Activated CD8-positive, alpha-beta T cell treated with anti-CD3 and anti-CD28 coated beads for 36 hours (primary cell): Measurements from ENCODE around the gene INTS15. TPM values are rescaled to one million over a fixed set of nuclear protein-coding genes. Genes with fewer than 3 reads are reported as not detected.
"Not testable (repeated sequence)": the region's sequence is repeated elsewhere in the genome, so short reads cannot be mapped to it uniquely, and the experiment has no call there.

Source experiments
- ATAC-seq: fragments of 200-7000 bp; cut with Tn5 transposase; one replicate; pipeline ENCODE4 v1.10.0; 2021; ENCODE audit warnings: mild to moderate bottlenecking, moderate library complexity
- CTCF ChIA-PET: fragments of 350-600 bp; sonication (Branson Sonifier 250); formaldehyde crosslinking; loops from one replicate; lab custom pipeline; 2021; ENCODE audit warnings: antibody characterized with exemption; lab: Charles Lee
- POLR2A ChIA-PET: fragments of 350-600 bp; sonication (Branson Sonifier 250); formaldehyde crosslinking; loops from one replicate; lab custom pipeline; 2021; ENCODE audit warnings: antibody characterized with exemption; lab: Charles Lee
- DNase-seq: peaks from one replicate; pipeline ENCODE4 v3.0.0-alpha.2; 2020
- H3K27ac Mint-ChIP-seq: one replicate; pipeline ENCODE4 v1.8.0; 2021; ENCODE audit warnings: mild to moderate bottlenecking, mixed read lengths
- H3K27me3 Mint-ChIP-seq: one replicate; pipeline ENCODE4 v1.8.0; 2021; ENCODE audit warnings: mixed read lengths
- H3K36me3 Mint-ChIP-seq: one replicate; pipeline ENCODE4 v1.8.0; 2021; ENCODE audit warnings: low read depth, mixed read lengths
- H3K4me1 Mint-ChIP-seq: one replicate; pipeline ENCODE4 v1.8.0; 2021; ENCODE audit warnings: low read depth, mixed read lengths
- H3K4me3 Mint-ChIP-seq: one replicate; pipeline ENCODE4 v1.8.0; 2021; ENCODE audit warnings: mild to moderate bottlenecking, moderate library complexity, mixed read lengths
- H3K9me3 Mint-ChIP-seq: one replicate; pipeline ENCODE4 v1.8.0; 2021; ENCODE audit warnings: mixed read lengths
- intact Hi-C: fragments of 100-400 bp; cut with micrococcal nuclease; formaldehyde crosslinking; loops from one replicate; pipeline ENCODE4 v1.10.0; 2022
- total RNA-seq, 2 experiments: library from RNA; stranded (reverse); gene quantifications; one replicate each; pipeline ENCODE4 v1.2.3, GENCODE V29; 2021
- TF ChIP-seq, protein P1 (sequence below): fragments of 200-600 bp; IDR thresholded peaks from one replicate; pipeline ENCODE4 v1.8.0; 2022; ENCODE audit warnings: antibody characterized with exemption, mild to moderate bottlenecking

The INTS15 gene
- total RNA-seq, 2 experiments from 2014 or later: 26.8 to 29.8 TPM

DNA sequence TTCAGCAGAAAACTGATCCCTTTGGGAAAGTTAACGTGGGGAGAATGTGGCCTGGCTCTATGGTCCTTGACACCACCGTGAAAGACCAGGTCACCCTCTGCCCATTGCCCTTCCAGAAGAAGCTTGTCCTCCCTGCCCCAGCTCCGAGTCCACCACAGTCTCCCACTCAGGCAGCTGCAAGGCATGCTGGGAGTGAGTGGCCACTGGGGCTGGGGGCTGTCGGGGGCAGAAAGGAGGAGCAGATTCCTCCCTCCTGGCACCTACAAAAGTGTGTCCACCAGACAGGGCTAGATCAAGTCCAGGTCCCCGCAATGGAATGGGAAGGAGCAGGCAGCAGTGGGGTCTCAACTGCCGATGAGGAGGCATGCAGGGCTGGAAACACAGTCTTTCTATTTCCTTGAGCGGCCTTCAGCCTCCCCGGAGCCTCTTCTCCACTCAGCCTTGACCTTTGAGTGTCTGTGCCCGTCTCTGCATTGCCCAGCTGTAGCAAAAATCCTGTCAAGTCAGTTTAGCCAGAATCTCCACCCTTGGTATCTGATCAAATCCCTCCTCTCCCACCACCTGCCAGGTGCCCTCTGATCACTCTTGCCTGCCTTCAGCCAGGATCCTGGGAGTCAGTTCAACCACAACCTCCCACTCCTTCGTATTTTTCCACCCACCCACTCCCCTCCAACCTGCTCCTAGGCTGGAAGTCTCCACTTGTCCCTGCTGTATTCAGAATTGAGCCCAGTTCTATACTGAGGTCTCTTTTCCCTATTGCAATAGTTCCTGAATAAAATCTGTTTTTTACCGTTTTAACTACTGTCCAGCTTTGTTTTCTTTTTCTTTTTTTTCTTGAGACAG, 40.4 kb downstream of the INTS15 start:
- ATAC-seq: no peak
- POLR2A ChIA-PET: no interaction called here
- CTCF ChIA-PET: interaction anchor here (1.0 kb wide), 1 partner anchor 40 kb away, joined by 3 read pairs; the partner anchor contains the start of gene INTS15
- H3K27ac Mint-ChIP-seq: no peak overlapping the region
- no peaks in the 10 kb centered on the region for H3K4me1 Mint-ChIP-seq
- H3K4me3 Mint-ChIP-seq: no peak overlapping the region
- H3K36me3 Mint-ChIP-seq: no peaks in the 10 kb centered on the region
- no peaks in the 10 kb centered on the region for H3K27me3 Mint-ChIP-seq
- TF ChIP-seq, protein P1, sequence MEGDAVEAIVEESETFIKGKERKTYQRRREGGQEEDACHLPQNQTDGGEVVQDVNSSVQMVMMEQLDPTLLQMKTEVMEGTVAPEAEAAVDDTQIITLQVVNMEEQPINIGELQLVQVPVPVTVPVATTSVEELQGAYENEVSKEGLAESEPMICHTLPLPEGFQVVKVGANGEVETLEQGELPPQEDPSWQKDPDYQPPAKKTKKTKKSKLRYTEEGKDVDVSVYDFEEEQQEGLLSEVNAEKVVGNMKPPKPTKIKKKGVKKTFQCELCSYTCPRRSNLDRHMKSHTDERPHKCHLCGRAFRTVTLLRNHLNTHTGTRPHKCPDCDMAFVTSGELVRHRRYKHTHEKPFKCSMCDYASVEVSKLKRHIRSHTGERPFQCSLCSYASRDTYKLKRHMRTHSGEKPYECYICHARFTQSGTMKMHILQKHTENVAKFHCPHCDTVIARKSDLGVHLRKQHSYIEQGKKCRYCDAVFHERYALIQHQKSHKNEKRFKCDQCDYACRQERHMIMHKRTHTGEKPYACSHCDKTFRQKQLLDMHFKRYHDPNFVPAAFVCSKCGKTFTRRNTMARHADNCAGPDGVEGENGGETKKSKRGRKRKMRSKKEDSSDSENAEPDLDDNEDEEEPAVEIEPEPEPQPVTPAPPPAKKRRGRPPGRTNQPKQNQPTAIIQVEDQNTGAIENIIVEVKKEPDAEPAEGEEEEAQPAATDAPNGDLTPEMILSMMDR: no peak
- intact Hi-C loops: no loop called here
- DNase-seq: no peak
- peaks cover 2% of the 10 kb centered on the region for H3K9me3 Mint-ChIP-seq

DNA sequence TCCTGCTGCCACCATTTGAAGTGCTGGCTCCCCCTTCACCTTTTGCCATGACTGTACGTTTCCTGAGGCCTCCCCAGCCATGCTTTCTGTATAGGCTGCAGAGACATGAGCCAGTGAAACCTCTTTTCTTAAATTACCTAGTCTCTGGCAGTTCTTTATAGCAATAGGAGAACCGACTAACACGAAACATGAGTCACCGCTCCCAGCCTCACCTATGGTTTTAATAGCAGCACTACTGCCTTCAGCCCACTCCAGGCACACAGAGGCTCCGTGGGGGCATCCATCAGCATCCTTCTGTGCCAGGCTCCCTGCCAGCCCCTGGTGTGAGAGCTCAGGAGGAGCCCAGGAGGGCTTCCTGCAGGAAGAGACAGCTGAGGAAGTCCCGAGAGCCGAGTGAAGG, 41.8 kb downstream of the INTS15 start:
- ATAC-seq (peak; percentile 34), DNase-seq (no peak)
- CTCF ChIA-PET: no interaction called here
- no peak overlapping the region for H3K4me3 Mint-ChIP-seq
- no peaks in the 10 kb centered on the region for H3K27me3 Mint-ChIP-seq
- intact Hi-C loops: no loop called here
- no peaks in the 10 kb centered on the region for H3K36me3 Mint-ChIP-seq
- H3K4me1 Mint-ChIP-seq: no peaks in the 10 kb centered on the region
- TF ChIP-seq, protein P1: no peak
- no peak overlapping the region for H3K27ac Mint-ChIP-seq
- peaks cover 3% of the 10 kb centered on the region for H3K9me3 Mint-ChIP-seq
- POLR2A ChIA-PET: no interaction called here

DNA sequence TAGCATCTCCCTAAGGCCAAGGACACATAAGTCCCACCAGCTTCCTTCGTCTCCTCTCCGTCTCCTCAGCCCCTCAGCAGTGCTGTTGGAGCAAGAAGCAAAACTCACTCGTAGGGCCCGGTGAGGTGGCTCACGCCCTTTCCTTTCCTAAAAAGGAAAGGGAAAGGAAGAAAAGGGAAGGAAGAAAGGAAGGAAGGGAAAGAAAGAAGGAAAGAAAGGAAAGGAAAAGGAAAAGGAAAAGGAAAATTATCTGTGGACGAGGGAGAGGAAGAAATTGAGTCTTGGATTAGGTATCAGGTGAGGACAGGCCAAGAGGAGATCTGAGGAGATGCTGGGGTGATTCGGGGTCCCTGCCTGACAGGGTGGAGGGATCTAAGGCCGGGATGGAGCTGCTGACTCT, 44.2 kb downstream of the INTS15 start:
- H3K4me1 Mint-ChIP-seq: peaks cover 11% of the 10 kb centered on the region
- ATAC-seq (no peak), DNase-seq (no peak)
- H3K9me3 Mint-ChIP-seq: peaks cover 3% of the 10 kb centered on the region
- no peaks in the 10 kb centered on the region for H3K27me3 Mint-ChIP-seq
- TF ChIP-seq, protein P1: no peak
- H3K36me3 Mint-ChIP-seq: peaks cover 7% of the 10 kb centered on the region
- no peak overlapping the region for H3K4me3 Mint-ChIP-seq
- ChIA-PET POLR2A (no interaction called here), CTCF (interaction anchor here (1.2 kb wide), 1 partner anchor 118 kb away, joined by 3 read pairs; no protein-coding TSS in a partner anchor)
- no peak overlapping the region for H3K27ac Mint-ChIP-seq
- intact Hi-C loops: no loop called here

DNA sequence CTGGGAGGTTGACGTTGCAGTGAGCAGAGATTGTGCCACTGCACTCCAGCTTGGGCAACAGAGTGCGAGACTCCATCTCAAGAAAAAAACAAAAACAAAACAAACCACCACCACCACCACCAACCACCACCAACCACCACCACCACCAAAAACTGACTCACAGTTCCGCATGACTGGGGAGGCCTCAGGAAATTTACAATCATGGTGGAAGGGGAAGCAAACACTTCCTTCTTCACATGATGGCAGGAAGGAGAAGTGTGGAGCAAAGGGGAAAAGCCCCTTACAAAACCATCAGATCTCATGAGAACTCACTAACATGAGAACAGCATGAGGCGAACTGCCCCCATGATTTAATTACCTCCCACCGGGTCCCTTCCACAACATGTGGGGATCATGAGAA, 45.1 kb downstream of the INTS15 start:
- ATAC-seq, DNase-seq, H3K27ac Mint-ChIP-seq, CTCF ChIA-PET, H3K27me3 Mint-ChIP-seq, H3K9me3 Mint-ChIP-seq, intact Hi-C loops, H3K4me3 Mint-ChIP-seq, POLR2A ChIA-PET: not testable (repeated sequence)
- Mint-ChIP-seq H3K36me3 (peaks cover 16% of the 10 kb centered on the region), H3K4me1 (peaks cover 20% of the 10 kb centered on the region)

DNA sequence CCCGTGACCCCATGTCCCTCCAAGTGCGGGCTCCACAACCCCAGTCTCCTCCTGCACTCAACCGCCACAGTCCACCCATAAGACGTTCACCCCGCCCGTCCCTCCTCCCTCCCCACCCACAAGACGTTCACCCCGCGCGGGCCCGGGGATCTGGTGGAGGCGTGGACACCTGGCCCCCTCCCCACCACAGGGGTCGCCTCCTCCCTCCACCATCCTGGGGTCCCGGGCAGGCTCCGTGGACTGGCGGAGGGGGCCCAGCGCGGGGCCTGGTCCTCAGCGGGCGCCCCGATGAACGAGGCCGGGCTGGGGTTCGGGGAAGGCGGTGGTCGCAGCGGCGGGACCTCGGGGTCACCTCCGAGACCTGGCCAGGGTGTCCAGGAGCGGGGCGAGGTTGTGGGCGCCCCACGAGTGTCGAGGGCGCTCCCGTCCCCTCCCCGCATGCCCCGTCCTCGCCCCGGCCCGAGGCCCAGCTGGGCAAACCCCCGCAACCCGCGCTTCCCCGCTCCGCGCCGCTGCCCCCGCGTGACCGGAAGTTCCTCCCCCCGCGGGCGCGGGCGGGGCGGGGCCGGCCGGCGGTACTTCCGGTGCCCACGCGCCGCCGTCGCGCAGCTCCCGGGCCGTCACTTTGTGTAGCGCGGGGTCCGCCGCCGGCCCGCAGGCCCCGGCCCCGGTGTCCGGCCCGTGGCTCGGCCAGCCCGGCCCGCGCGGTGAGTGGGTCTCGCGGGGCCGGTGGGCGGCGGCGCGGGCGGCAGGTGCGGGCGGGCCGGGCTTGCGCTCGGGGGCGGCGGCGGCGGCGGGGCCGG, 47.1 kb downstream of the INTS15 start, which contains the start of gene ZNF316:
ZNF316 (plus strand) TSS at position 578 of the 803 bp plus-strand sequence. CDS start 5,092 bp downstream, outside the sequence.
- Mint-ChIP-seq H3K4me3 (peak within 1 kb of the TSS; percentile 74), H3K4me1 (peaks cover 24% of the 10 kb centered on the region), H3K9me3 (peaks cover 6% of the 10 kb centered on the region), H3K27me3 (no peaks in the 10 kb centered on the region), H3K36me3 (peaks cover 25% of the 10 kb centered on the region), H3K27ac (peak within 1 kb of the TSS; percentile 87)
- intact Hi-C loops: no loop called here
- DNase-seq: peak; percentile 55
- TF ChIP-seq, protein P1: no peak
- ATAC-seq: peak; percentile 37
- ChIA-PET POLR2A (interaction anchor here (1.1 to 2.0 kb wide), 2 partner anchors 15 to 47 kb away, joined by 3 to 5 read pairs; partner anchors contain the start of gene INTS15), CTCF (interaction anchor here (1.3 kb wide), 1 partner anchor 47 kb away, joined by 4 read pairs; the partner anchor contains the start of gene INTS15)
